HepG2 (cell line): ENCODE measurements around the gene SLC25A19. TPM values are rescaled to one million over a fixed set of nuclear protein-coding genes. Genes with fewer than 3 reads are reported as not detected.

Experiments
- AGO1 ChIP-seq: fragments of 200-400 bp; formaldehyde crosslinking; IDR thresholded peaks from 2 replicates; pipeline ENCODE4 v1.6.1; 2017; ENCODE audit warnings: mild to moderate bottlenecking, low read depth, low read length, moderate library complexity; ENCODE audit not compliant: poor library complexity, severe bottlenecking
- ARID2 ChIP-seq: sonication (generic); formaldehyde crosslinking; IDR thresholded peaks from 2 replicates; pipeline ENCODE4 v1.8.1; 2022; ENCODE audit warnings: mild to moderate bottlenecking, missing genetic modification reagents, borderline replicate concordance
- CHCHD3 ChIP-seq: sonication (generic); formaldehyde crosslinking; IDR thresholded peaks from 2 replicates; pipeline ENCODE4 v1.8.0; 2022; ENCODE audit warnings: mild to moderate bottlenecking, missing genetic modification reagents, moderate library complexity
- FOXO4 ChIP-seq: sonication (generic); formaldehyde crosslinking; conservative IDR thresholded peaks from 2 replicates; pipeline ENCODE4 v1.8.1; 2023; ENCODE audit warnings: missing genetic modification reagents
- FOXP4 ChIP-seq: sonication (generic); formaldehyde crosslinking; IDR thresholded peaks from 2 replicates; pipeline ENCODE4 v1.4.0; 2020; ENCODE audit warnings: missing genetic modification reagents
- GTF2F1 ChIP-seq: fragments of 150-350 bp; IDR thresholded peaks from 2 replicates; pipeline ENCODE4 v1.6.1; 2014; ENCODE audit warnings: low read length
- HNRNPL ChIP-seq: fragments of 200-400 bp; formaldehyde crosslinking; IDR thresholded peaks from 2 replicates; pipeline ENCODE4 v1.6.1; 2017; ENCODE audit warnings: mild to moderate bottlenecking, low read depth, low read length
- HOXD1 ChIP-seq: sonication (generic); formaldehyde crosslinking; IDR thresholded peaks from 2 replicates; pipeline ENCODE4 v1.5.0; 2020; ENCODE audit warnings: missing genetic modification reagents
- IRX3 ChIP-seq: sonication (generic); formaldehyde crosslinking; IDR thresholded peaks from 2 replicates; pipeline ENCODE4 v1.8.1; 2023; ENCODE audit warnings: mild to moderate bottlenecking, low read depth, missing genetic modification reagents, borderline replicate concordance
- MED1 ChIP-seq: sonication (generic); formaldehyde crosslinking; IDR thresholded peaks from 2 replicates; pipeline ENCODE4 v1.4.0; 2020; ENCODE audit warnings: missing genetic modification reagents
- POLR2A ChIP-seq, 2 experiments: IDR thresholded peaks; 2 replicates each; pipeline ENCODE4 v1.6.1; 2011; ENCODE audit warnings: low read depth in 2 of 2, low read length in 2 of 2, mild to moderate bottlenecking in 1 of 2, moderate library complexity in 1 of 2; ENCODE audit not compliant: insufficient read depth in 1 of 2
- SIN3A ChIP-seq: IDR thresholded peaks from 2 replicates; pipeline ENCODE4 v1.6.1; 2011; ENCODE audit warnings: low read depth, mild to moderate bottlenecking, control low read depth, low read length, borderline replicate concordance
- SRY ChIP-seq: sonication (generic); formaldehyde crosslinking; IDR thresholded peaks from 2 replicates; pipeline ENCODE4 v1.8.0; 2022; ENCODE audit warnings: mild to moderate bottlenecking, missing genetic modification reagents
- ZBTB38 ChIP-seq: sonication (generic); formaldehyde crosslinking; IDR thresholded peaks from 2 replicates; pipeline ENCODE4 v1.5.1; 2020; ENCODE audit warnings: mild to moderate bottlenecking, missing genetic modification reagents
- ZNF18 ChIP-seq: sonication (generic); formaldehyde crosslinking; IDR thresholded peaks from 2 replicates; pipeline ENCODE4 v1.8.0; 2022; ENCODE audit warnings: mild to moderate bottlenecking, missing genetic modification reagents; ENCODE audit not compliant: insufficient replicate concordance
- ZNF446 ChIP-seq: sonication (generic); formaldehyde crosslinking; IDR thresholded peaks from 2 replicates; pipeline ENCODE4 v1.5.0; 2020; ENCODE audit warnings: mild to moderate bottlenecking, missing genetic modification reagents
- ZNF562 ChIP-seq: sonication (generic); formaldehyde crosslinking; IDR thresholded peaks from 2 replicates; pipeline ENCODE4 v1.8.0; 2022; ENCODE audit warnings: missing genetic modification reagents, borderline replicate concordance
- ZNF674 ChIP-seq: sonication (generic); formaldehyde crosslinking; IDR thresholded peaks from 2 replicates; pipeline ENCODE4 v1.5.0; 2020; ENCODE audit warnings: low read depth, mild to moderate bottlenecking, missing genetic modification reagents
- ZNF687 ChIP-seq: sonication (generic); formaldehyde crosslinking; IDR thresholded peaks from 2 replicates; pipeline ENCODE4 v1.5.1; 2020; ENCODE audit warnings: mild to moderate bottlenecking, missing genetic modification reagents, moderate library complexity
- ZNF777 ChIP-seq: sonication (generic); formaldehyde crosslinking; IDR thresholded peaks from 2 replicates; pipeline ENCODE4 v1.4.0; 2020; ENCODE audit warnings: missing genetic modification reagents
- polyA plus RNA-seq, 8 experiments: library from polyadenylated mRNA; depleted of rRNA in 3 of 8; stranded (reverse) in 7 of 8; unstranded in 1 of 8; fragments of >200 nt; fragmentation: Illumina TruSeq in 4 of 8; extraction: Trizol in 4 of 8; gene quantifications; 2 replicates each; pipeline versions ENCODE4 v1.2.1 to v1.2.3, GENCODE V29; 2011 to 2016; ENCODE audit warnings: low read depth in 4 of 8, missing spikeins in 1 of 8, mixed read lengths in 1 of 8; ENCODE audit not compliant: insufficient read depth in 1 of 8
- total RNA-seq, 5 experiments: library from RNA; depleted of rRNA; stranded (reverse); fragments of >200 nt; fragmentation: Illumina TruSeq; extraction: Trizol; gene quantifications; 2 replicates each; pipeline ENCODE4 v1.2.3, GENCODE V29; 2016; ENCODE audit warnings: low read depth in 1 of 5

SLC25A19 gene
- total and polyA plus RNA-seq, 2 of the 13 experiments (the other 11 are each of a cell fraction or from before 2014, with no cell fraction given): 24.4 to 41.4 TPM

GRCh38 chr17:75271233-75271954 lies 17.8 kb downstream of the SLC25A19 start (continued):
- TF ChIP-seq AGO1: peak; percentile 89
- TF ChIP-seq ZNF446 (CRISPR knock-in tag): 0 out of 2 replicates have a peak, but pooled peaks have one; percentile 61
- no peak for TF ChIP-seq ZNF674 (CRISPR knock-in tag)
- TF ChIP-seq FOXO4 (CRISPR knock-in tag): no peak
- TF ChIP-seq ARID2 (CRISPR knock-in tag): 0 out of 2 replicates have a peak, but pooled peaks have one; percentile 62
- TF ChIP-seq SIN3A: peak; percentile 82; the same call in 1 of the 2 replicates
- peak; percentile 28; the same call in 1 of the 2 replicates for TF ChIP-seq HOXD1 (CRISPR knock-in tag)
- TF ChIP-seq ZNF562 (CRISPR knock-in tag): 0 out of 2 replicates have a peak, but pooled peaks have one; percentile 18
- peak; percentile 11 for TF ChIP-seq ZNF18
- peak; percentile 50; the same call in 1 of the 2 replicates for TF ChIP-seq SRY (CRISPR knock-in tag)
- TF ChIP-seq MED1 (CRISPR knock-in tag): peak; percentile 44
- TF ChIP-seq ZNF687 (CRISPR knock-in tag): peak; percentile 78
- peak in 1 of 2 experiments; percentile 71; a peak in 2 of 4 replicates for TF ChIP-seq POLR2A (IDR thresholded peaks at IDR 0.05; ENCODE audit: insufficient read depth in 1 of 2, low read depth in 2 of 2, low read length in 2 of 2)
- no peak for TF ChIP-seq GTF2F1
- TF ChIP-seq FOXP4 (CRISPR knock-in tag): peak; percentile 9; the same call in 1 of the 2 replicates
- TF ChIP-seq ZBTB38 (CRISPR knock-in tag): 0 out of 2 replicates have a peak, but pooled peaks have one; percentile 48
- TF ChIP-seq CHCHD3 (CRISPR knock-in tag): 0 out of 2 replicates have a peak, but pooled peaks have one; percentile 38
- 0 out of 2 replicates have a peak, but pooled peaks have one; percentile 48 for TF ChIP-seq HNRNPL
- peak; percentile 91 for TF ChIP-seq IRX3 (CRISPR knock-in tag)
- peak; percentile 83; the same call in 1 of the 2 replicates for TF ChIP-seq ZNF777 (CRISPR knock-in tag)
